ENCODE results near the gene EREG. TPM values are rescaled to one million over a fixed set of nuclear protein-coding genes. Genes with fewer than 3 reads are reported as not detected.

The EREG gene
- total and polyA plus RNA-seq, 10 donors, result 0.03 to 12.3 (median 0.29) TPM

GRCh38 chr4:74376888-74377483 is 12.0 kb downstream of the EREG start:
- peaks cover 0 to 10% (median 0%) of the 10 kb centered on the region in 7 donors for H3K27me3 ChIP-seq (replicated peaks in 1 of 7)
- TF ChIP-seq POLR2AphosphoS5 (IDR thresholded peaks at IDR 0.05) (no peak), CTCF (IDR thresholded peaks at IDR 0.05 in 8 of 11, conservative IDR thresholded peaks at IDR 0.05 in 3 of 11) (peak in 7 of 11 experiments; percentile 30 to 58 (median 45))
- no peak overlapping the region for H3K4me3 ChIP-seq
- 61 to 69% (median 65%) methylated on average over 4 of the region's 4 CpGs for WGBS, 5 donors
- intact Hi-C loops (cut with DNase I; ENCODE audit: low total_unique reads), result loop anchor here (5.0 to 10.0 kb wide), 2 partner anchors 155 to 298 kb away; no protein-coding TSS in a partner anchor
- H3K27ac ChIP-seq, result no peak overlapping the region
- H3K9me3 ChIP-seq, result no peaks in the 10 kb centered on the region
- no peak for DNase-seq
- no peaks in the 10 kb centered on the region for H3K36me3 ChIP-seq
- no peaks in the 10 kb centered on the region for H3K4me1 ChIP-seq

GRCh38 chr4:74377714-74378113 is 12.8 kb downstream of the EREG start:
- TF ChIP-seq CTCF (IDR thresholded peaks at IDR 0.05 in 8 of 11, conservative IDR thresholded peaks at IDR 0.05 in 3 of 11), result no peak
- peak in 1 of 3 donors; percentile 16 for TF ChIP-seq POLR2AphosphoS5 (IDR thresholded peaks at IDR 0.05)
- no peak for TF ChIP-seq POLR2A (IDR thresholded peaks at IDR 0.05)
- no peak for DNase-seq
- intact Hi-C loops (cut with DNase I; ENCODE audit: low total_unique reads), result loop anchor here (5.0 to 10.0 kb wide), 2 partner anchors 155 to 297 kb away; no protein-coding TSS in a partner anchor
- Histone ChIP-seq H3K27ac (no peak overlapping the region), H3K4me3 (no peak overlapping the region), H3K4me1 (no peaks in the 10 kb centered on the region), H3K36me3 (no peaks in the 10 kb centered on the region), H3K27me3 (replicated peaks in 1 of 7) (peaks cover 0 to 5% (median 0%) of the 10 kb centered on the region in 7 donors), H3K9me3 (no peaks in the 10 kb centered on the region)
- WGBS, 5 donors, result 51 to 68% (median 59%) methylated on average over 5 of the region's 5 CpGs

- H3K4me1 ChIP-seq, result no peaks in the 10 kb centered on the region
- peaks cover 0 to 5% (median 0%) of the 10 kb centered on the region in 7 donors for H3K27me3 ChIP-seq (replicated peaks in 1 of 7)
- intact Hi-C loops (cut with DNase I; ENCODE audit: low total_unique reads), result loop anchor here (5.0 to 10.0 kb wide), 2 partner anchors 154 to 296 kb away; no protein-coding TSS in a partner anchor
Measured at GRCh38 chr4:74378573-74378972, 13.6 kb downstream of the EREG start.

More at GRCh38 chr4:74378573-74378972, 13.6 kb downstream of the EREG start:
- Histone ChIP-seq H3K27ac (no peak overlapping the region), H3K4me3 (no peak overlapping the region), H3K36me3 (no peaks in the 10 kb centered on the region), H3K9me3 (no peaks in the 10 kb centered on the region)
- TF ChIP-seq CTCF (IDR thresholded peaks at IDR 0.05 in 8 of 11, conservative IDR thresholded peaks at IDR 0.05 in 3 of 11), result no peak
- TF ChIP-seq POLR2A (IDR thresholded peaks at IDR 0.05), result no peak
- no peak for DNase-seq

Measured in spleen (tissue), 11 donors.